RWPE2 (cell line): ENCODE measurements around the gene NAA20.

Experiments used
- ATAC-seq: fragments of 200-7000 bp; cut with Tn5 transposase; 3 replicates; pipeline ENCODE4 v1.9.1; 2021; ENCODE audit warnings: low read depth
- DNase-seq: peaks from one replicate; pipeline ENCODE4 v3.0.0-alpha.2; 2020; ENCODE audit warnings: low spot score
- H3K27ac ChIP-seq: fragments of 450-650 bp; 2 replicates; pipeline ENCODE4 v1.5.1; 2017; ENCODE audit warnings: mild to moderate bottlenecking; ENCODE audit not compliant: poor library complexity, severe bottlenecking
- H3K27me3 ChIP-seq: fragments of 250-450 bp; sonication (Bioruptor Pico); 2 replicates; pipeline ENCODE4 v1.5.1; 2021; ENCODE audit warnings: mild to moderate bottlenecking, moderate library complexity; ENCODE audit not compliant: insufficient read depth, poor library complexity, severe bottlenecking
- H3K36me3 ChIP-seq: fragments of 250-450 bp; sonication (Bioruptor Pico); 2 replicates; pipeline ENCODE4 v1.5.1; 2020; ENCODE audit warnings: low read depth, mild to moderate bottlenecking, moderate library complexity
- H3K4me1 ChIP-seq: fragments of 250-450 bp; sonication (Bioruptor Pico); 2 replicates; pipeline ENCODE4 v1.5.1; 2021; ENCODE audit warnings: mild to moderate bottlenecking, moderate library complexity; ENCODE audit not compliant: insufficient read depth, poor library complexity, severe bottlenecking
- H3K4me3 ChIP-seq: fragments of 250-450 bp; sonication (Bioruptor Pico); 2 replicates; pipeline ENCODE4 v1.5.1; 2021; ENCODE audit warnings: mild to moderate bottlenecking, moderate library complexity; ENCODE audit not compliant: severe bottlenecking
- H3K9me3 ChIP-seq: fragments of 250-450 bp; sonication (Bioruptor Pico); 2 replicates; pipeline ENCODE4 v1.5.1; 2021; ENCODE audit warnings: mild to moderate bottlenecking, moderate library complexity; ENCODE audit not compliant: severe bottlenecking
- CTCF ChIP-seq: fragments of 450-650 bp; IDR thresholded peaks from one replicate; pipeline ENCODE4 v1.5.1; 2017; ENCODE audit warnings: mild to moderate bottlenecking, moderate library complexity; ENCODE audit not compliant: poor library complexity, severe bottlenecking

NAA20 gene

GRCh38 chr20:19969106-19969505, 48.1 kb upstream of the NAA20 start:
- TF ChIP-seq CTCF = no peak
- H3K4me1 ChIP-seq = peaks cover 15% of the 10 kb centered on the region

DNA sequence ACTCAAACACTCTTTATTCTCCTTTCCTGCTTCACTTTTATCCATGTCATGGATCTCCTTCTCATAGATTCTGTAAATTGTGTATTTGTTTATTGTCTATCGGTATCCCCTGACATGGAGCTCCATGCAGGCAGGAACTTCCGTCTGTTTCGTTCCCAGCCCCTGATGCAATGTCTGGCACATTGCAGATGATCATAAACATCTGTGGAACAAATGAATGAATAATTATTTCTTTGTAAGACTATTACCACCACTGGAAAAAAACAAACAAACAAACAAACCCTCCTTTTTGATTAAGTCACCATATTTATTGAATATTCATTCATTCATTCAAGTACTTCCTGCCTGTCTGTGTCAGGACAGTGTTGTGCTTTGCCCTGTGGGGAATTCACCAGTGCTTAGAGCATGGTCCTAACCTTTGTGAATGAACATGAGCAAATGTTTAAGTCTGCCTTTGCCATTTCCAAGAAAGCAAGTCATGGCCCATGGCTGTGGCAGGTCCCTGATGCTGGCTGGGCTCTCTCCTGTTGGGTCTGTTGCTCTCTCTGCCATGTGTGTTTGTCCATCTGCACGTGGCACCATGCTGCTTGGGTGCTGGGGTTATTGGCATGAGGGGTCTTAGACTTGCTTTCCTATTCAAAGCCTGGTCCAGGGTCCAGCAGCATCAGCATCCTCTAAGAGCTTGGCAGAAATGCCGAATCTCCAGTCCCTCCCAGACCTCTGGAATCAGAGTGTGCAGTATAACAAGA, 47.5 kb upstream of the NAA20 start:
- peaks cover 13% of the 10 kb centered on the region for H3K4me1 ChIP-seq
- H3K4me3 ChIP-seq = no peak overlapping the region
- TF ChIP-seq CTCF = no peak
- no peak for ATAC-seq
- H3K27ac ChIP-seq = no peak overlapping the region
- DNase-seq = no peak
- H3K9me3 ChIP-seq = no peaks in the 10 kb centered on the region
- no peaks in the 10 kb centered on the region for H3K27me3 ChIP-seq
- H3K36me3 ChIP-seq = 0 out of 2 replicates have a peak, but pooled peaks cover 3% of the 10 kb centered on the region

More at GRCh38 chr20:19969106-19969505, 48.1 kb upstream of the NAA20 start:
- Histone ChIP-seq H3K9me3 (no peaks in the 10 kb centered on the region), H3K27me3 (no peaks in the 10 kb centered on the region), H3K4me3 (no peak overlapping the region), H3K36me3 (0 out of 2 replicates have a peak, but pooled peaks cover 3% of the 10 kb centered on the region), H3K27ac (no peak overlapping the region)
- ATAC-seq (no peak), DNase-seq (no peak)

GRCh38 chr20:19970256-19970765, 46.9 kb upstream of the NAA20 start:
- Histone ChIP-seq H3K27me3 (no peaks in the 10 kb centered on the region), H3K4me1 (peaks cover 12% of the 10 kb centered on the region), H3K9me3 (no peaks in the 10 kb centered on the region), H3K36me3 (0 out of 2 replicates have a peak, but pooled peaks cover under 1% of the 10 kb centered on the region), H3K4me3 (no peak overlapping the region), H3K27ac (no peak overlapping the region)
- DNase-seq = no peak
- ATAC-seq = no peak
- no peak for TF ChIP-seq CTCF

DNA sequence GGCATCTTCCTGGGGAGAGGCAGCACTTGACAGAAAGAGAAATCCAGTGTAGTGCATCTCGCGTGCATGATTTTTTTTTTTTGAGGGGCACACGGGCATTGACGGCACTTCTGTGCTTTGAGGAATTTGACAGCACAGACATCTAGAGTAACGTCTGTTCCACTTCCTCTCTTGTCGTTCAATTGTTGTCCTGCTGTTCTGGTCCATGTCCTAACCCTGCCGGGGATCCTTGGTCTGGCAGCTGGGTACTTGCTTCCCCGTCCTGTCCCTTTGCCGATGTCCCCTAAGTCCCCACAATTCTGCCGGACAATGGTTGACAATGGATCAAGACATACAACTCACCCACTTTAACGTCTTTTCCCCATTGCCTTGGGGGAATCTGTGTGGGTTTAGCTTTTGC, 46.0 kb upstream of the NAA20 start:
- H3K36me3 ChIP-seq = peaks cover 6% of the 10 kb centered on the region
- ATAC-seq (no peak), DNase-seq (no peak)
- H3K4me3 ChIP-seq = no peak overlapping the region
- no peaks in the 10 kb centered on the region for H3K9me3 ChIP-seq
- no peak for TF ChIP-seq CTCF
- no peak overlapping the region for H3K27ac ChIP-seq
- H3K4me1 ChIP-seq = peaks cover 12% of the 10 kb centered on the region
- no peaks in the 10 kb centered on the region for H3K27me3 ChIP-seq
